ENCODE data around the gene NPFFR2. TPM values are rescaled to one million over a fixed set of nuclear protein-coding genes. Genes with fewer than 3 reads are reported as not detected.

NPFFR2 gene
- total and polyA plus RNA-seq, 2 donors (not counting 1 experiment from before 2014, with no cell fraction given), result not detected

GRCh38 chr4:71995297-71995696 is 36.5 kb upstream of the NPFFR2 start:
- Histone ChIP-seq H3K36me3 (ENCODE audit: control insufficient read depth, insufficient read depth, low read length) (no peaks in the 10 kb centered on the region), H3K9me3 (ENCODE audit: control insufficient read depth, insufficient read depth, low read depth, low read length) (no peaks in the 10 kb centered on the region)
- TF ChIP-seq CTCF (conservative IDR thresholded peaks at IDR 0.05 in 1 of 2, IDR thresholded peaks at IDR 0.05 in 1 of 2; ENCODE audit: low read depth in 1 of 2, low read length in 2 of 2) (no peak), EZH2 (IDR thresholded peaks at IDR 0.05; ENCODE audit: low read length, missing control alignments) (no peak)

GRCh38 chr4:72006586-72006985 is 25.2 kb upstream of the NPFFR2 start:
- Histone ChIP-seq H3K4me3 (replicated peaks in 1 of 4; ENCODE audit: control extremely low read depth in 1 of 4, insufficient read depth in 1 of 4, low read depth in 3 of 4, low read length in 4 of 4) (no peak overlapping the region), H3K36me3 (ENCODE audit: control insufficient read depth, insufficient read depth, low read length) (no peaks in the 10 kb centered on the region), H3K4me1 (ENCODE audit: control insufficient read depth, extremely low read depth, insufficient read depth, low read length) (no peaks in the 10 kb centered on the region), H3K27me3 (ENCODE audit: control insufficient read depth, insufficient read depth, low read length) (no peaks in the 10 kb centered on the region), H3K79me2 (ENCODE audit: control insufficient read depth, insufficient read depth, low read length) (no peaks in the 10 kb centered on the region), H3K4me2 (ENCODE audit: extremely low read depth, insufficient read depth, low read length) (no peak overlapping the region), H3K9me3 (ENCODE audit: control insufficient read depth, insufficient read depth, low read depth, low read length) (no peaks in the 10 kb centered on the region), H3K9ac (ENCODE audit: insufficient read depth, low read length) (no peak overlapping the region), H3K27ac (ENCODE audit: insufficient read depth, low read length) (no peak overlapping the region), H2AFZ (ENCODE audit: low read length) (no peak overlapping the region), H4K20me1 (ENCODE audit: control insufficient read depth, extremely low read depth, insufficient read depth, low read length) (no peaks in the 10 kb centered on the region)
- DNase-seq (ENCODE audit: low read depth in 2 of 2), result peak in 1 of 2 donors; percentile 91
- TF ChIP-seq CTCF (conservative IDR thresholded peaks at IDR 0.05 in 1 of 2, IDR thresholded peaks at IDR 0.05 in 1 of 2; ENCODE audit: low read depth in 1 of 2, low read length in 2 of 2) (no peak), EZH2 (IDR thresholded peaks at IDR 0.05; ENCODE audit: low read length, missing control alignments) (no peak)

More at GRCh38 chr4:71995297-71995696, 36.5 kb upstream of the NPFFR2 start:
- no peak overlapping the region for H2AFZ ChIP-seq (ENCODE audit: low read length)
- no peak overlapping the region for H3K4me3 ChIP-seq (replicated peaks in 1 of 4; ENCODE audit: control extremely low read depth in 1 of 4, insufficient read depth in 1 of 4, low read depth in 3 of 4, low read length in 4 of 4)
- no peak overlapping the region for H3K9ac ChIP-seq (ENCODE audit: insufficient read depth, low read length)
- no peaks in the 10 kb centered on the region for H3K4me1 ChIP-seq (ENCODE audit: control insufficient read depth, extremely low read depth, insufficient read depth, low read length)
- no peaks in the 10 kb centered on the region for H3K27me3 ChIP-seq (ENCODE audit: control insufficient read depth, insufficient read depth, low read length)
- H3K79me2 ChIP-seq (ENCODE audit: control insufficient read depth, insufficient read depth, low read length), result no peaks in the 10 kb centered on the region
- DNase-seq (ENCODE audit: low read depth in 2 of 2), result no peak
- H4K20me1 ChIP-seq (ENCODE audit: control insufficient read depth, extremely low read depth, insufficient read depth, low read length), result no peaks in the 10 kb centered on the region
- no peak overlapping the region for H3K27ac ChIP-seq (ENCODE audit: insufficient read depth, low read length)
- H3K4me2 ChIP-seq (ENCODE audit: extremely low read depth, insufficient read depth, low read length), result no peak overlapping the region

GRCh38 chr4:72011906-72012305 is 19.9 kb upstream of the NPFFR2 start:
- no peak overlapping the region for H3K27ac ChIP-seq (ENCODE audit: insufficient read depth, low read length)
- no peak overlapping the region for H3K4me2 ChIP-seq (ENCODE audit: extremely low read depth, insufficient read depth, low read length)
- TF ChIP-seq EZH2 (IDR thresholded peaks at IDR 0.05; ENCODE audit: low read length, missing control alignments) (no peak), CTCF (conservative IDR thresholded peaks at IDR 0.05 in 1 of 2, IDR thresholded peaks at IDR 0.05 in 1 of 2; ENCODE audit: low read depth in 1 of 2, low read length in 2 of 2) (no peak)
- no peaks in the 10 kb centered on the region for H3K36me3 ChIP-seq (ENCODE audit: control insufficient read depth, insufficient read depth, low read length)
- H3K9ac ChIP-seq (ENCODE audit: insufficient read depth, low read length), result no peak overlapping the region
- H2AFZ ChIP-seq (ENCODE audit: low read length), result no peak overlapping the region
- no peak overlapping the region for H3K4me3 ChIP-seq (replicated peaks in 1 of 4; ENCODE audit: control extremely low read depth in 1 of 4, insufficient read depth in 1 of 4, low read depth in 3 of 4, low read length in 4 of 4)
- no peaks in the 10 kb centered on the region for H4K20me1 ChIP-seq (ENCODE audit: control insufficient read depth, extremely low read depth, insufficient read depth, low read length)
- DNase-seq (ENCODE audit: low read depth in 2 of 2), result no peak
- H3K27me3 ChIP-seq (ENCODE audit: control insufficient read depth, insufficient read depth, low read length), result no peaks in the 10 kb centered on the region
- H3K9me3 ChIP-seq (ENCODE audit: control insufficient read depth, insufficient read depth, low read depth, low read length), result no peaks in the 10 kb centered on the region
- H3K79me2 ChIP-seq (ENCODE audit: control insufficient read depth, insufficient read depth, low read length), result no peaks in the 10 kb centered on the region
- no peaks in the 10 kb centered on the region for H3K4me1 ChIP-seq (ENCODE audit: control insufficient read depth, extremely low read depth, insufficient read depth, low read length)
